ENCODE data around the gene GNG4. TPM values are rescaled to one million over a fixed set of nuclear protein-coding genes. Genes with fewer than 3 reads are reported as not detected.

GNG4 gene
- total and polyA plus RNA-seq, 9 of the 15 experiments (the other 6 are each of a cell fraction or from before 2014, with no cell fraction given) = 0.06 to 0.58 (median 0.08) TPM; not detected in 4

GRCh38 chr1:235575597-235575996 lies 74.0 kb downstream of the GNG4 start:
- Histone ChIP-seq H3K9me3 (replicated peaks; ENCODE audit: control insufficient read depth, insufficient read depth, low read depth, low read length) (no peaks in the 10 kb centered on the region), H3K36me3 (ENCODE audit: control insufficient read depth, insufficient read depth, low read length) (no peaks in the 10 kb centered on the region), H3K79me2 (ENCODE audit: control insufficient read depth, insufficient read depth, low read length) (no peaks in the 10 kb centered on the region), H2AFZ (ENCODE audit: low read depth, low read length) (no peak overlapping the region), H3K27ac (ENCODE audit: extremely low read depth, low read depth, low read length) (no peak overlapping the region), H3K9ac (ENCODE audit: insufficient read depth in 1 of 2, low read depth in 2 of 2, low read length in 2 of 2) (no peak overlapping the region), H3K4me2 (ENCODE audit: insufficient read depth, low read length) (no peak overlapping the region), H3K9me1 (ENCODE audit: control insufficient read depth, insufficient read depth, low read length) (no peaks in the 10 kb centered on the region), H3K4me3 (no peak overlapping the region), H4K20me1 (replicated peaks; ENCODE audit: control insufficient read depth, insufficient read depth, low read length) (no peaks in the 10 kb centered on the region), H3K4me1 (replicated peaks in 1 of 2; ENCODE audit: control insufficient read depth in 2 of 2, insufficient read depth in 2 of 2, low read length in 2 of 2) (no peaks in the 10 kb centered on the region), H3K27me3 (ENCODE audit: control insufficient read depth in 2 of 2, insufficient read depth in 2 of 2, low read length in 2 of 2) (peaks cover 15 to 29% of the 10 kb centered on the region in 2 experiments; a peak in 4 of 5 replicates)
- no TSS peak for BruUV-seq (replicated peaks)
- 4% methylated on average over 6 of the region's 6 CpGs for WGBS (ENCODE audit: insufficient coverage, low coverage, missing lambda C conversion rate)
- DNase-seq (ENCODE audit: extremely low read depth in 1 of 4, low spot score in 3 of 4) = no peak
- intact Hi-C loops (cut with micrococcal nuclease) (no loop called here), in situ Hi-C loops (cut with MboI) (no loop called here)
- no peak for FAIRE-seq
- ChIA-PET POLR2A (interaction anchor here (0.6 kb wide), 1 partner anchor 513 kb away, joined by 8 read pairs; no protein-coding TSS in a partner anchor), CTCF (ENCODE audit: low intra/inter-chr PET ratio) (no interaction called here)
- TF ChIP-seq NR2C2 (CRISPR knock-in tag; IDR thresholded peaks at IDR 0.05) (no peak), NR2C2 (tag; IDR thresholded peaks at IDR 0.05) (no peak), MLX (CRISPR knock-in tag; conservative IDR thresholded peaks at IDR 0.05) (no peak)
- peak; percentile 58 for ATAC-seq

- H3K27ac ChIP-seq (ENCODE audit: extremely low read depth, low read depth, low read length) = no peak overlapping the region
- no peaks in the 10 kb centered on the region for H3K9me3 ChIP-seq (replicated peaks; ENCODE audit: control insufficient read depth, insufficient read depth, low read depth, low read length)
- in situ Hi-C loops (cut with MboI) = no loop called here
- DNase-seq (ENCODE audit: extremely low read depth in 1 of 4, low spot score in 3 of 4) (no peak), FAIRE-seq (no peak), ATAC-seq (no peak)
- ChIA-PET CTCF (ENCODE audit: low intra/inter-chr PET ratio) (no interaction called here), POLR2A (no interaction called here)
- no peaks in the 10 kb centered on the region for H3K9me1 ChIP-seq (ENCODE audit: control insufficient read depth, insufficient read depth, low read length)
- no peak overlapping the region for H2AFZ ChIP-seq (ENCODE audit: low read depth, low read length)
- H4K20me1 ChIP-seq (replicated peaks; ENCODE audit: control insufficient read depth, insufficient read depth, low read length) = no peaks in the 10 kb centered on the region
- intact Hi-C loops (cut with micrococcal nuclease) = no loop called here
- no peak overlapping the region for H3K4me3 ChIP-seq
- H3K9ac ChIP-seq (ENCODE audit: insufficient read depth in 1 of 2, low read depth in 2 of 2, low read length in 2 of 2) = no peak overlapping the region
- 0% methylated on average over 2 of the region's 2 CpGs for WGBS (ENCODE audit: insufficient coverage, low coverage, missing lambda C conversion rate)
- H3K36me3 ChIP-seq (ENCODE audit: control insufficient read depth, insufficient read depth, low read length) = no peaks in the 10 kb centered on the region
- no peaks in the 10 kb centered on the region for H3K4me1 ChIP-seq (replicated peaks in 1 of 2; ENCODE audit: control insufficient read depth in 2 of 2, insufficient read depth in 2 of 2, low read length in 2 of 2)
- peaks cover 22 to 46% of the 10 kb centered on the region in 2 experiments; a peak in 4 of 5 replicates for H3K27me3 ChIP-seq (ENCODE audit: control insufficient read depth in 2 of 2, insufficient read depth in 2 of 2, low read length in 2 of 2)
- H3K79me2 ChIP-seq (ENCODE audit: control insufficient read depth, insufficient read depth, low read length) = no peaks in the 10 kb centered on the region
- no TSS peak for BruUV-seq (replicated peaks)
- H3K4me2 ChIP-seq (ENCODE audit: insufficient read depth, low read length) = no peak overlapping the region
- TF ChIP-seq ZNF316 (IDR thresholded peaks at IDR 0.05) = peak; percentile 86
- TF ChIP-seq SUPT5H (IDR thresholded peaks at IDR 0.05) = no peak
- no peak for TF ChIP-seq AFF4 (CRISPR knock-in tag; IDR thresholded peaks at IDR 0.05)
- TF ChIP-seq ZNF780A (CRISPR knock-in tag; IDR thresholded peaks at IDR 0.05) = no peak
- peak; percentile 65; the same call in 1 of the 2 replicates for TF ChIP-seq C11orf30 (IDR thresholded peaks at IDR 0.05; ENCODE audit: low read depth)
- peak; percentile 46; the same call in 1 of the 2 replicates for TF ChIP-seq MAFG (tag; conservative IDR thresholded peaks at IDR 0.05)
- TF ChIP-seq POLR2AphosphoS5 (IDR thresholded peaks at IDR 0.05; ENCODE audit: control insufficient read depth, insufficient read depth, low read depth, low read length) = no peak
- no peak for TF ChIP-seq BMI1 (IDR thresholded peaks at IDR 0.05; ENCODE audit: low read length)
- peak; percentile 10; the same call in 1 of the 2 replicates for TF ChIP-seq MAFK (IDR thresholded peaks at IDR 0.05; ENCODE audit: low read length)
- TF ChIP-seq RFX5 (IDR thresholded peaks at IDR 0.05; ENCODE audit: low read depth, low read length) = no peak
- TF ChIP-seq ELF1 (tag; IDR thresholded peaks at IDR 0.05) = no peak
Observed at GRCh38 chr1:235573880-235574279, 75.7 kb downstream of the GNG4 start.

Data from K562 (cell line).